SH-SY5Y (cell line): ENCODE measurements around the gene COL4A4.

Source experiments
- GATA2 ChIP-seq: IDR thresholded peaks from 2 replicates; pipeline ENCODE4 v1.6.1; 2011; ENCODE audit warnings: mild to moderate bottlenecking, low read depth, low read length
- GATA3 ChIP-seq: IDR thresholded peaks from 2 replicates; pipeline ENCODE4 v1.6.1; 2011; ENCODE audit warnings: low read depth, mild to moderate bottlenecking, low read length, moderate library complexity

Gene COL4A4

GRCh38 chr2:227115761-227116160 lies 48.2 kb downstream of the COL4A4 start:
- TF ChIP-seq GATA3 (no peak), GATA2 (no peak)

- no peak for TF ChIP-seq GATA2
- TF ChIP-seq GATA3, result no peak
Observed at GRCh38 chr2:227106845-227107759, 56.9 kb downstream of the COL4A4 start.

GRCh38 chr2:227103583-227103982 lies 60.4 kb downstream of the COL4A4 start:
- no peak for TF ChIP-seq GATA2
- TF ChIP-seq GATA3, result no peak

- TF ChIP-seq GATA2 (no peak), GATA3 (no peak)
Observed at GRCh38 chr2:227099340-227099739, 64.7 kb downstream of the COL4A4 start.

DNA sequence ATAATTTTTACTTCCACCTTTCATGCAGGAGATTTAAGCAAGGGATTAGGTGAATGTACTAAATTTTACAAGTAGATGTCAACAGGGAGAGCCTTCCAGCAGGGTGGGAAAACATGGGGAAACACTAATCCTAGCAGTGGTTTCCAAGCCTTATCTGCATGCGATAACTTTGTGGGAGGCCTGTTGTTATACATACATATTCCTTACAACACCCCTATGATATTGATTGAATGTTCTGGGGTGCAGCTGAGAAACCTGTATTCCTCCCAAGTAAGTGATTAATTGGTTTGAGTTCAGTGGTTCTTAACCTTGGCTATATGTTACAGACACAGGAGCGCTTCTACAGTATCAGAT lies 65.9 kb downstream of the COL4A4 start:
- TF ChIP-seq GATA3 (no peak), GATA2 (no peak)

DNA sequence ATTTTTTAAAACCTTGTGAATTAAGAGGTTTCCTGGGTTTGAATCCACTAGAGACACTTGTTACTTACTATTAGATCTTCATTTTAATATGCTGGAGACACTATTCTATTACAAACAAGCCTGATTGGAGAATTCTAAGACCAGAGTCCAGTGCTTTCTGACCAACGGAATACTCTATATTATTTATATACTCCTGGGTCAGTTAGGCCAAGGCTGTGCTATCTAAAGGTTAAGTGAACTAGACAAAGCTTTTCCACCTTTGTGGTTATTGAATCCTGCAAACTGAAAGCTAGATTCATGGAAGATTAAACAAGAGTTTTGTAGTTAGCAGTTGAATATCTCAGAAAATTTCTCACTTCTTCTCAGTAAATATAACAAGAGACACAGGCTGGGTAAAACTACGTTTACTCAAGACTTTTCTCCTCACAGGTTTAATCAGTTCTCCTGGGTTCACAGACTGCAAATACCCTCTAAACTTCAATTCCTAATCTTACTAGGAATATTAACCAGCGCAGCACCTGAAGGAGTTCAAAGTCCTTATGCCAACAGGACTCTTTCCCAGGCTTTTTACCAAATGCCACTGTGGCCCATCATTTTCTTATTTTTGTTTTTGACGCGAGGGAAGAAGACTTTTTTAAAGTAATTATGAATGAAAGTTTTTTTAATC lies 66.4 kb downstream of the COL4A4 start:
- no peak for TF ChIP-seq GATA3
- TF ChIP-seq GATA2, result no peak

GRCh38 chr2:227095346-227095745 lies 68.7 kb downstream of the COL4A4 start:
- TF ChIP-seq GATA3 (no peak), GATA2 (no peak)

DNA sequence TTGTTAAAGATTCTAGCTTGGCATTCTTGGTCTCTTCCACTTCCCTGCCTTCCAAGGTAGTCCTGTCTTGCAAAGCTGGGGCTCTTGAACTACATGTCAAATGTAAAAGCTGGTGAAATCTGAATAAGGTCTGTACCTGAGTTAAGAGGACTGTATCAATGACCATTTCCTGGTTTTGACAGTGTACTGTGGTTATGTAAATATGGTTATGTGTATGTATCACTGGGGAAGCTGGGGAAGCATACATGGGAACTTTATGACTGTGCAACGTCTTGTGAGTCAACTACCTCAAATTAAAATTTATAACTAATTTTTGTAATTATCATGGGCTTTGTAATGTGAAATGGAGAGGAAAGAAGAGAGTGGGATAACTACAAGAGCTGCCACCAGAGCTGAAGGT lies 81.7 kb downstream of the COL4A4 start:
- TF ChIP-seq GATA3 (no peak), GATA2 (no peak)

DNA sequence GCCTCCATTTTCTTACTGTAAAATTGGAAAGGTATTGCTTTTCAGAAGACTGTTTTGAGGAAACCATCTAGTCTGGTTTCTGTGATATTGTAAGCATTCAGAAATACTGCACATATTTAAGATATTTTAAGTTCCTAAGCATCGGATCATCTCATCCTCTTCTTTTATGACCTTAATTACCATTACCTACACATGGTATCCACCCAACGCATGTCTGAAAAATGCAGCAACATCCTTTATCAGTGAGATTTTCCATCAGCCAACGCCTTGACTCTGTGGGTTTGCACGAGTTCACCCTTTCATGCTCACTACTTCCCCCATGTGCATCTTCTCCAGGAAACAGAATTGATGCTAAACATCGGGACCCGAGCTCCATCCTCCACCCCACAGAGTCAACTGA lies 84.3 kb downstream of the COL4A4 start:
- no peak for TF ChIP-seq GATA2
- TF ChIP-seq GATA3, result no peak

- TF ChIP-seq GATA3 (no peak), GATA2 (no peak)
Observed at GRCh38 chr2:227058888-227059399, 105.1 kb downstream of the COL4A4 start.

GRCh38 chr2:227057743-227058447 lies 106.1 kb downstream of the COL4A4 start:
- TF ChIP-seq GATA3 (no peak), GATA2 (no peak)

- TF ChIP-seq GATA3 (no peak), GATA2 (no peak)
Observed at GRCh38 chr2:227057060-227057459, 106.9 kb downstream of the COL4A4 start.

- TF ChIP-seq GATA2 (no peak), GATA3 (no peak)
Observed at GRCh38 chr2:227054006-227054405, 110.0 kb downstream of the COL4A4 start.

GRCh38 chr2:227052879-227053278 lies 111.1 kb downstream of the COL4A4 start:
- TF ChIP-seq GATA3 (no peak), GATA2 (no peak)
